ENCODE results near the gene MMP23B.
"Not testable (repeated sequence)": the region's sequence is repeated elsewhere in the genome, so short reads cannot be mapped to it uniquely, and the experiment has no call there.

The MMP23B gene

GRCh38 chr1:1672181-1672965 lies 40.4 kb downstream of the MMP23B start:
- H3K4me3 ChIP-seq (replicated peaks; ENCODE audit: low read depth, low read length): no peak overlapping the region
- TF ChIP-seq CTCF (IDR thresholded peaks at IDR 0.05; ENCODE audit: low read depth, low read length, missing control alignments): no peak
- no peak for DNase-seq (ENCODE audit: extremely low read depth, low read depth)

- DNase-seq (ENCODE audit: extremely low read depth, low read depth); H3K4me3 ChIP-seq (replicated peaks; ENCODE audit: low read depth, low read length): not testable (repeated sequence)
These were observed 42.8 kb downstream of the MMP23B start for GRCh38 chr1:1674806-1675205.

GRCh38 chr1:1675218-1675617 lies 43.2 kb downstream of the MMP23B start:
- not testable (repeated sequence) for H3K4me3 ChIP-seq (replicated peaks; ENCODE audit: low read depth, low read length); DNase-seq (ENCODE audit: extremely low read depth, low read depth)

- not testable (repeated sequence) for DNase-seq (ENCODE audit: extremely low read depth, low read depth); H3K4me3 ChIP-seq (replicated peaks; ENCODE audit: low read depth, low read length)
These were observed 44.1 kb downstream of the MMP23B start for GRCh38 chr1:1676087-1676486.

- DNase-seq (ENCODE audit: extremely low read depth, low read depth): no peak
- no peak overlapping the region for H3K4me3 ChIP-seq (replicated peaks; ENCODE audit: low read depth, low read length)
- TF ChIP-seq CTCF (IDR thresholded peaks at IDR 0.05; ENCODE audit: low read depth, low read length, missing control alignments): no peak
These were observed 46.0 kb downstream of the MMP23B start for GRCh38 chr1:1677718-1678580.

GRCh38 chr1:1678581-1679380 lies 46.8 kb downstream of the MMP23B start:
- DNase-seq (ENCODE audit: extremely low read depth, low read depth): no peak
- no peak overlapping the region for H3K4me3 ChIP-seq (replicated peaks; ENCODE audit: low read depth, low read length)

GRCh38 chr1:1680031-1680911 lies 48.3 kb downstream of the MMP23B start:
- H3K4me3 ChIP-seq (replicated peaks; ENCODE audit: low read depth, low read length): no peak overlapping the region
- no peak for TF ChIP-seq CTCF (IDR thresholded peaks at IDR 0.05; ENCODE audit: low read depth, low read length, missing control alignments)
- DNase-seq (ENCODE audit: extremely low read depth, low read depth): no peak

More at GRCh38 chr1:1678581-1679380, 46.8 kb downstream of the MMP23B start:
- TF ChIP-seq CTCF (IDR thresholded peaks at IDR 0.05; ENCODE audit: low read depth, low read length, missing control alignments): no peak

Data from HFF-Myc (cell line).